Transverse colon (tissue), 3 donors: ENCODE measurements around the gene GJD4.

Experiments
- CTCF ChIP-seq, 5 experiments: fragments of 200-600 bp in 3 of 5; fragments of 450-650 bp in 2 of 5; sonication (generic) in 3 of 5; IDR thresholded peaks; 1 replicate in 2 of 5; 2 replicates in 3 of 5; pipeline ENCODE4 v1.5.1; 2016 to 2017; ENCODE audit warnings: antibody characterized with exemption in 5 of 5, inconsistent platforms in 3 of 5, mild to moderate bottlenecking in 2 of 5, moderate library complexity in 1 of 5
- POLR2A ChIP-seq: fragments of 450-650 bp; IDR thresholded peaks from one replicate; pipeline ENCODE4 v1.6.1; 2016; ENCODE audit warnings: antibody characterized with exemption, mild to moderate bottlenecking, moderate library complexity

- TF ChIP-seq CTCF (IDR thresholded peaks at IDR 0.05) (no peak), POLR2A (no peak)
Measured at GRCh38 chr10:35579726-35580422, 25.3 kb upstream of the GJD4 start.
